ENCODE data around the gene SLC25A13.
"Not testable (repeated sequence)": the region's sequence is repeated elsewhere in the genome, so short reads cannot be mapped to it uniquely, and the experiment has no call there.

SLC25A13 gene

DNA sequence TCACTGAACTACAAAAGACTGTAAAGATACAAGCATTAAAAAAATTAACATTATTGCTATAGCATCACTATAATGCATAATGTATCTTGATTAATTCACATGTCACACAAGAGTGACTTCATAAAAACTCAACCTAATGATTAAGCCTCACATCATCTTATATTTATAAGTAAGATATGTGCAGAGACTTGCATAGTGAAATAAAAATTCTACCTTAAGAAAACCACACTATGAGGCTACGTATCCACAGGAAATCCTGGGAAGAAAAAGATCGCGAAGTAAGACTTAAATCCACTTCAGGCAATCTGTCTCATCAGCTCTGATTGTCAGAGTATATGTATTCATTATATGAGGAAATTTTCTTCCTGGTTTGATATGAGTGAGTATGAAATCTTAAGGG, 160.0 kb downstream of the SLC25A13 start:
- Histone ChIP-seq H3K27ac (ENCODE audit: insufficient read depth, low read length, poor library complexity, severe bottlenecking) (no peak overlapping the region), H3K36me3 (ENCODE audit: control insufficient read depth, insufficient read depth, low read length) (no peaks in the 10 kb centered on the region)

DNA sequence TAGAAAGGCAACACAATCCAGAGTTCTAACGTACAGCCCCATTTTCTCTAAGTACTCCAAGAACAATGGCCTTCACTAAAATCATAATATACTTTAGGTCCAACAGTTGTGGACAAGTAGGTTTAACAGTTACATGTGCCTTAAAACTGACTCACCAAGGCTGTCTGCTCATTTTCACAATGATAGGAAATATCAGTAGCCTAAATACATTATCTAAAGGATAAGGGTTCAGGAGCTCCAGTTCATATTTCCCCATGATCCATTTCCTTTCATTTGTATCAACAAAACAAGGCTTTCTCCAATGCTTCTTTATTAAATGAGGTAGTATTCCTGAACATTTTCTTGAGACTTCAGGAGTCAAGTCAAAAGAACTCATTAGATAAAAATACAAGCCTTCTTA, 164.0 kb downstream of the SLC25A13 start:
- H3K36me3 ChIP-seq (ENCODE audit: control insufficient read depth, insufficient read depth, low read length), result no peaks in the 10 kb centered on the region
- no peak for DNase-seq

More for the DNA sequence above, 160.0 kb downstream of the SLC25A13 start:
- Histone ChIP-seq H3K4me3 (ENCODE audit: insufficient read depth, low read depth, low read length, poor library complexity, severe bottlenecking) (no peak overlapping the region), H3K27me3 (replicated peaks; ENCODE audit: control insufficient read depth, insufficient read depth, low read length, poor library complexity, severe bottlenecking) (no peaks in the 10 kb centered on the region), H3K9me3 (ENCODE audit: control insufficient read depth, low read length) (no peaks in the 10 kb centered on the region), H3K4me1 (ENCODE audit: control insufficient read depth, insufficient read depth, low read length, poor library complexity, severe bottlenecking) (no peaks in the 10 kb centered on the region)
- no peak for DNase-seq

DNA sequence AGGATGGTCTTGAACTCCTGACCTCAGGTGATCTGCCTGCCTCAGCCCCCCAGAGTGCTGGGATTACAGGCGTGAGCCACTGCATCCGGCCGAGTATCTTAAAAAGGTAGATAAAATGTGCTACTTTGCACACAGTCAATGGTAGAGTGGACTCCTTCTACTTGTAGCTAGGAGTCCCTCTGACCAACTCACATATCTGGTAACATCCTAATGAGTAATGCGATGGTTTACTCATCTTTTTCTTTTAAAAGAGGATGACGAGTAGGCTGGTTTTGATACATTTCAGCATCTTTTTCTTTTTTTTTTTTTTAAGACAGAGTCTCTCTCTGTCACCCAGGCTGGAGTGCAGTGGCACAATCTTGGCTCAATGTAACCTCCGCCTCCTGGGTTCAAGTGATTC, 167.4 kb downstream of the SLC25A13 start:
- DNase-seq; H3K4me1 ChIP-seq (ENCODE audit: control insufficient read depth, insufficient read depth, low read length, poor library complexity, severe bottlenecking); H3K27me3 ChIP-seq (replicated peaks; ENCODE audit: control insufficient read depth, insufficient read depth, low read length, poor library complexity, severe bottlenecking); H3K9me3 ChIP-seq (ENCODE audit: control insufficient read depth, low read length); H3K27ac ChIP-seq (ENCODE audit: insufficient read depth, low read length, poor library complexity, severe bottlenecking); H3K36me3 ChIP-seq (ENCODE audit: control insufficient read depth, insufficient read depth, low read length); H3K4me3 ChIP-seq (ENCODE audit: insufficient read depth, low read depth, low read length, poor library complexity, severe bottlenecking): not testable (repeated sequence)

More for the DNA sequence above, 164.0 kb downstream of the SLC25A13 start:
- no peak overlapping the region for H3K4me3 ChIP-seq (ENCODE audit: insufficient read depth, low read depth, low read length, poor library complexity, severe bottlenecking)
- no peaks in the 10 kb centered on the region for H3K27me3 ChIP-seq (replicated peaks; ENCODE audit: control insufficient read depth, insufficient read depth, low read length, poor library complexity, severe bottlenecking)
- no peaks in the 10 kb centered on the region for H3K9me3 ChIP-seq (ENCODE audit: control insufficient read depth, low read length)
- H3K4me1 ChIP-seq (ENCODE audit: control insufficient read depth, insufficient read depth, low read length, poor library complexity, severe bottlenecking), result no peaks in the 10 kb centered on the region
- no peak overlapping the region for H3K27ac ChIP-seq (ENCODE audit: insufficient read depth, low read length, poor library complexity, severe bottlenecking)

DNA sequence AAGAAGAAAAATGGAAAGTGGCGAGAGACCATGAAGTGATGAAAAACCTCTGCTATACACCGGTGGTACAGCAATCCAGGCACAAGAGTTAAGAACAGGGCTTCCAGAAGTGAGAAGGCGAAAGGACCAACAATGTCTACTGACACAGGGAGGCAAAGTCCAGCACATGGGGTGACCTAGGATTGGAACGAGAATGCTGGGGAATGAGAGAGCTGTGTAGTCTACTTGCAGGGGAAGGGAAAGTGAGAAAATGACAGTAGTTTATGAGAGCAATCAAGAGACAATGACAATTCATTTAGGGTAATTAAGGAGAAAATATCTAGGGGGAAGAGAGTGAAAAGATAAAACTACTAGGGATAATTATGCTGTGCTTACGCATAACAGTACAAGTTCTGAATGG, 169.2 kb downstream of the SLC25A13 start:
- H3K27ac ChIP-seq (ENCODE audit: insufficient read depth, low read length, poor library complexity, severe bottlenecking), result no peak overlapping the region
- no peaks in the 10 kb centered on the region for H3K4me1 ChIP-seq (ENCODE audit: control insufficient read depth, insufficient read depth, low read length, poor library complexity, severe bottlenecking)
- no peak overlapping the region for H3K4me3 ChIP-seq (ENCODE audit: insufficient read depth, low read depth, low read length, poor library complexity, severe bottlenecking)
- no peaks in the 10 kb centered on the region for H3K36me3 ChIP-seq (ENCODE audit: control insufficient read depth, insufficient read depth, low read length)
- no peaks in the 10 kb centered on the region for H3K27me3 ChIP-seq (replicated peaks; ENCODE audit: control insufficient read depth, insufficient read depth, low read length, poor library complexity, severe bottlenecking)
- H3K9me3 ChIP-seq (ENCODE audit: control insufficient read depth, low read length), result no peaks in the 10 kb centered on the region
- no peak for DNase-seq

DNA sequence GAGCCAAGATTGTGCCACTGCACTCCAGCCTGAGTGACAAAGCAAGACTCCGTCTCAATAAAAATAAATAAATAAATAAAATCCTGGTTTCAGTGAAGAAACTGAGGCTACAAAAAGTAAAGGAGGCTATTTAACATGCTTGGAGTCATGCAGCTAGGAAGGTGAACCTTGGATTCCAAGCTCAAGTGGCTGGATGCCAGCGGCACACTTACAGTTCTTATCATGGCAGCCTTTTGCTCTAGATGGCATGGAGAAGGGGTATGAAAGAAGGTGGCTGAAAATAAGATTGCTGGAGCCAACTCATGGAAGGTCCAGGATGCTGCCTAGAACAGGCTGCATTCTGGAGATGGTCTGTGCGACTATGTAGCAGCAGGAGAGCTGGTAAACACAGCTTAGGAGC, 170.0 kb downstream of the SLC25A13 start:
- Histone ChIP-seq H3K4me3 (ENCODE audit: insufficient read depth, low read depth, low read length, poor library complexity, severe bottlenecking) (no peak overlapping the region), H3K36me3 (ENCODE audit: control insufficient read depth, insufficient read depth, low read length) (no peaks in the 10 kb centered on the region), H3K27ac (ENCODE audit: insufficient read depth, low read length, poor library complexity, severe bottlenecking) (no peak overlapping the region), H3K4me1 (ENCODE audit: control insufficient read depth, insufficient read depth, low read length, poor library complexity, severe bottlenecking) (no peaks in the 10 kb centered on the region), H3K9me3 (ENCODE audit: control insufficient read depth, low read length) (no peaks in the 10 kb centered on the region), H3K27me3 (replicated peaks; ENCODE audit: control insufficient read depth, insufficient read depth, low read length, poor library complexity, severe bottlenecking) (no peaks in the 10 kb centered on the region)
- no peak for DNase-seq

DNA sequence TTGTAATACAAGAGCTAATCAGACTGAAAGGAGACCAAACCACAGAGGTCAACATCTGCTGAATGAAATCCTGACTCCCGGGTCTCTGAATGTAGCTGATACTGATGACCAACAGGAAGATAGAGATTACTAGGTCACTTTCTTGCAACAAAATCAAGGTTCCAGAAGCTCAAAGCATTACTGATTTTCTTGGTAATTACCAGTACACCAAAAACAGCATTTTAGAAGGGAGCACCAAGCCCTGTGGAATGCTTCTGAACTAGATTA, 177.7 kb downstream of the SLC25A13 start:
- H3K36me3 ChIP-seq (ENCODE audit: control insufficient read depth, insufficient read depth, low read length), result peaks cover 3% of the 10 kb centered on the region
- H3K4me1 ChIP-seq (ENCODE audit: control insufficient read depth, insufficient read depth, low read length, poor library complexity, severe bottlenecking), result no peaks in the 10 kb centered on the region
- no peak for DNase-seq
- no peak overlapping the region for H3K4me3 ChIP-seq (ENCODE audit: insufficient read depth, low read depth, low read length, poor library complexity, severe bottlenecking)
- H3K27me3 ChIP-seq (replicated peaks; ENCODE audit: control insufficient read depth, insufficient read depth, low read length, poor library complexity, severe bottlenecking), result no peaks in the 10 kb centered on the region
- no peak overlapping the region for H3K27ac ChIP-seq (ENCODE audit: insufficient read depth, low read length, poor library complexity, severe bottlenecking)
- no peaks in the 10 kb centered on the region for H3K9me3 ChIP-seq (ENCODE audit: control insufficient read depth, low read length)

DNA sequence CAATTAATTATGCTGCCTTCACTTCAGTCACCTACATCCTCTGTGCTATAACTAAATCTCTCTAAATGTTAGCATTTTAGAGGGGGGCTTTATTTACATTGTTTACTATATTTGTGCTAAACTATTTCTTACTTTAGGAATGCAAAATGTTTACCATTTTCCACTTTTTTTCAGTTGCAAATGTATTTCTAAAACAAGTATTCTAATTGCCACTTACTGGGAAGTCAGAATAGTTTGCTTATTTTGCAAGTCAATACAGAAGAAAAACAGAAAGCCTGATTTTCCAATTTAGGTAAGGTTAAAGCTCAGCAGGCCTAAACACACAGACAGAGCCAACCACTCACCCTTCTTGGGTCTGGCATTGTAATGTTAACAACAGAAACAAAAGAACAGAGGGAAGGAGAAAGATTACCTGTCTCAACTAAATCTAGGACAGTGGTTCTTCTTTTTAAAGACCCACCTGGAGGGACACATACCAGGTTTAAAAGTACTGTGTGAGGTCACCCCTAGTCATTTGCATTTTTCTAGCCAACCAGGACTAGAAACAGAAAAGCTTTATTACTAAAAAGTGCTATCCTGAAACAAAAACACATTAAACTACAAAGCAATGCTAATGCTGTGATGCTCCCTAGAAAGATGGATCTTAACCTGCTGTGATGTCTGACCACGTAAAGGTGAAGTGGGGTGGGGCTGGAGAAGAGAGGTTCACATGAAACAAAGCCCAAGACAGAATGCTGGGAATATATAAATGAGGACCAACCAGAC, 178.2 kb downstream of the SLC25A13 start:
- no peaks in the 10 kb centered on the region for H3K27me3 ChIP-seq (replicated peaks; ENCODE audit: control insufficient read depth, insufficient read depth, low read length, poor library complexity, severe bottlenecking)
- no peaks in the 10 kb centered on the region for H3K4me1 ChIP-seq (ENCODE audit: control insufficient read depth, insufficient read depth, low read length, poor library complexity, severe bottlenecking)
- peaks cover 3% of the 10 kb centered on the region for H3K36me3 ChIP-seq (ENCODE audit: control insufficient read depth, insufficient read depth, low read length)
- no peak overlapping the region for H3K4me3 ChIP-seq (ENCODE audit: insufficient read depth, low read depth, low read length, poor library complexity, severe bottlenecking)
- H3K9me3 ChIP-seq (ENCODE audit: control insufficient read depth, low read length), result no peaks in the 10 kb centered on the region
- no peak for DNase-seq
- H3K27ac ChIP-seq (ENCODE audit: insufficient read depth, low read length, poor library complexity, severe bottlenecking), result no peak overlapping the region

DNA sequence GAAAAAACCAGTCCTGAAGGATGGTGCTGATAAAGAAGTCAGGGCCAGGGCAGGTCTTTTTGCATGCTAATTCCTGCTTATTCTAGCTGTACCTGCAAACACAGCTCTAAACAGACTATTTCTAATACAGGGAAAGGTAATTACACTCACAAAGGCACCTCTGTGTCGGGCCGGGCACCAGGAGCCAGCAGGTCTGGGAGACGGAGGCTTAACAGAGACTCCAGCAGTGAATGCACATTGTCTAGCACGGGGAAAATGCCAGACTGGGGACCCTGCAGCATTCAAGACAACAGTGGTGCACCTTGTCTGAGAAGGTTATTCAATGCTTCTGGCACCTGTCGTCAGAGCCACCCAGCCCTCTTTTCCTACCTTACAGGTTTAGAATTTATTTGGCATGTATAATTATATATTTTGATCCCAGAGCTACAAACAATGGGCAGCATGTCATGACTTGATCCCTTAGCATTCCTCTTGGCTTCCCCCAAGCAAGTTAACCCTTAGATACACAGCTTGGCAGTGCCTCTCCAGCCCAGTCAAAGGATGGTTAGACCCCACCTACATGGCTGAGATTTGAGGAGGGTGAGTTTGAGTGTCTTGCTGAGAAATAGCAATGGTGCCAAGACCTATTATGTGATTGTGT, 185.2 kb downstream of the SLC25A13 start:
- Histone ChIP-seq H3K36me3 (ENCODE audit: control insufficient read depth, insufficient read depth, low read length) (no peaks in the 10 kb centered on the region), H3K27ac (ENCODE audit: insufficient read depth, low read length, poor library complexity, severe bottlenecking) (no peak overlapping the region), H3K27me3 (replicated peaks; ENCODE audit: control insufficient read depth, insufficient read depth, low read length, poor library complexity, severe bottlenecking) (no peaks in the 10 kb centered on the region), H3K4me3 (ENCODE audit: insufficient read depth, low read depth, low read length, poor library complexity, severe bottlenecking) (no peak overlapping the region), H3K9me3 (ENCODE audit: control insufficient read depth, low read length) (no peaks in the 10 kb centered on the region), H3K4me1 (ENCODE audit: control insufficient read depth, insufficient read depth, low read length, poor library complexity, severe bottlenecking) (no peaks in the 10 kb centered on the region)
- DNase-seq, result no peak

DNA sequence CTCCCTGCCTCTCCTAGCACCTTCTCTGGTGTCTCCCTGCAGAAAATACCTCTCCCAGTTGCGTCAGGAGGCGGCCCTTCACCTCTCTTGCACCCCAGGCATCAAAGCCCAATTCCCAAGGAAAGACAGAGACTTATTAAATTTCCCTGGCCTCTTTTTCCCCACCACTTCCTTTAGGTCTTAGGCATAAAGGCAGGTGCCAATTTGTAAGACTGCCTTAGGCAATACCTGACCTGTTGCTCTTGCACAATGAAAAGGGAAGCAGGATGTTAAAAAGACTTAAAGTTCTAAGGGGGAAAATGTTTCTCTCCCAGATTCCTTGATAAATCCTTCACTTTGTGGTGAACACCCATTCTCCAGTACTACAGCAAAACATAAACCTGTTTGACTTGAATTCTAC, 186.7 kb downstream of the SLC25A13 start:
- no peak overlapping the region for H3K27ac ChIP-seq (ENCODE audit: insufficient read depth, low read length, poor library complexity, severe bottlenecking)
- no peaks in the 10 kb centered on the region for H3K4me1 ChIP-seq (ENCODE audit: control insufficient read depth, insufficient read depth, low read length, poor library complexity, severe bottlenecking)
- H3K27me3 ChIP-seq (replicated peaks; ENCODE audit: control insufficient read depth, insufficient read depth, low read length, poor library complexity, severe bottlenecking), result no peaks in the 10 kb centered on the region
- DNase-seq, result no peak
- H3K4me3 ChIP-seq (ENCODE audit: insufficient read depth, low read depth, low read length, poor library complexity, severe bottlenecking), result no peak overlapping the region
- no peaks in the 10 kb centered on the region for H3K9me3 ChIP-seq (ENCODE audit: control insufficient read depth, low read length)
- no peaks in the 10 kb centered on the region for H3K36me3 ChIP-seq (ENCODE audit: control insufficient read depth, insufficient read depth, low read length)

DNA sequence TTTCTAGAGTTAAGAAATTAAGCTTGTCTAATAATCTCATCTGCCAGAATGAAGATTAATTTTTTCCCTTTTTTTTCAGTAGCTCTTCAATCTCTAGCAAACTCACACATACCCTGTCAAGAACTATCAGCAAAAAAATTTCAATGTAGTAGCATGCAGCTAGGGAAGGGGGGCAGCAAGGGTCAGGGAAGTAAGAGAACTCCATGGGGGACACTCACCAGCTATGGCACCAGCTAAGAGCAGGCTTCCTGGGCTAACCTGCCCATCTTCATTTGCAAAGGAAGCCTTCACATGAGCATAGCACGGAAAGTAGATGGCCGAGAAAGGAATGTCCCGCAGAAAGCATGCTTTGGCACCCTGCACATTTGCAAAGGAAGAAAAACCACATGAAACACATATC, 190.4 kb downstream of the SLC25A13 start:
- DNase-seq, result no peak
- H3K4me3 ChIP-seq (ENCODE audit: insufficient read depth, low read depth, low read length, poor library complexity, severe bottlenecking), result no peak overlapping the region
- no peaks in the 10 kb centered on the region for H3K4me1 ChIP-seq (ENCODE audit: control insufficient read depth, insufficient read depth, low read length, poor library complexity, severe bottlenecking)
- H3K9me3 ChIP-seq (ENCODE audit: control insufficient read depth, low read length), result no peaks in the 10 kb centered on the region
- no peaks in the 10 kb centered on the region for H3K27me3 ChIP-seq (replicated peaks; ENCODE audit: control insufficient read depth, insufficient read depth, low read length, poor library complexity, severe bottlenecking)
- no peak overlapping the region for H3K27ac ChIP-seq (ENCODE audit: insufficient read depth, low read length, poor library complexity, severe bottlenecking)
- no peaks in the 10 kb centered on the region for H3K36me3 ChIP-seq (ENCODE audit: control insufficient read depth, insufficient read depth, low read length)
